ENCODE data around the gene NCOR1.

GRCh38 chr17:16073845-16074244 is 141.5 kb downstream of the NCOR1 start:
- TF ChIP-seq CTCF (IDR thresholded peaks at IDR 0.05; ENCODE audit: low read depth, low read length, poor library complexity, severe bottlenecking): no peak
- no peak for TF ChIP-seq EZH2phosphoT487 (IDR thresholded peaks at IDR 0.05; ENCODE audit: borderline replicate concordance, low read length)
